Measurements from ENCODE around the gene TMEM11. TPM values are rescaled to one million over a fixed set of nuclear protein-coding genes. Genes with fewer than 3 reads are reported as not detected.

Gene TMEM11
- total RNA-seq, 1 experiment from 2014 or later = 32.5 TPM

GRCh38 chr17:21218101-21218500 lies 4.1 kb upstream of the TMEM11 start:
- H3K18ac ChIP-seq (ENCODE audit: insufficient read length, low read depth, low read length) = no peak overlapping the region
- no peaks in the 10 kb centered on the region for H4K20me1 ChIP-seq (ENCODE audit: control insufficient read depth, insufficient read depth, insufficient read length)
- H4K8ac ChIP-seq (replicated peaks; ENCODE audit: insufficient read length, low read depth, low read length) = no peak overlapping the region
- H3K9ac ChIP-seq (ENCODE audit: extremely low read depth, insufficient read length, low read length) = no peak overlapping the region
- H3K4ac ChIP-seq (ENCODE audit: low read depth, low read length) = no peak overlapping the region
- no peak overlapping the region for H2BK12ac ChIP-seq (ENCODE audit: insufficient read length, low read depth, low read length)
- no peak overlapping the region for H3K56ac ChIP-seq (ENCODE audit: insufficient read length, low read depth, low read length)
- H2BK5ac ChIP-seq (ENCODE audit: insufficient read length, low read length) = no peak overlapping the region
- H3K27ac Mint-ChIP-seq = 0 out of 7 replicates have a peak overlapping the region, but pooled peaks of 1 of the 3 experiments have one; percentile 1
- H3K4me3 Mint-ChIP-seq = no peak overlapping the region; a peak in 2 of 5 replicates
- peaks cover 11% of the 10 kb centered on the region for H3K23me2 ChIP-seq (ENCODE audit: insufficient read length, low read depth, low read length, poor library complexity, severe bottlenecking)
- peaks cover 0 to 15% (median 11%) of the 10 kb centered on the region in 3 experiments; a peak in 3 of 7 replicates for H3K36me3 Mint-ChIP-seq (ENCODE audit: insufficient read depth in 1 of 3, low read depth in 3 of 3)
- H3K23ac ChIP-seq (ENCODE audit: insufficient read length, low read depth, low read length) = no peak overlapping the region
- no peak overlapping the region for H3T11ph ChIP-seq (ENCODE audit: low read length)
- H3K14ac ChIP-seq (ENCODE audit: insufficient read depth, low read length) = no peak overlapping the region
- H4K91ac ChIP-seq (ENCODE audit: insufficient read length, low read depth, low read length) = no peak overlapping the region
- H3K79me1 ChIP-seq (ENCODE audit: insufficient read depth, low read depth, low read length, poor library complexity, severe bottlenecking) = no peaks in the 10 kb centered on the region
- H4K5ac ChIP-seq (ENCODE audit: insufficient read length, low read depth, low read length) = no peak overlapping the region
- 0 out of 3 replicates have a peak, but pooled peaks have one; percentile 9 for TF ChIP-seq CTCF (conservative IDR thresholded peaks at IDR 0.05)
- H3K9me3 Mint-ChIP-seq = 0 out of 5 replicates have a peak, but pooled peaks cover 0 to 3% of the 10 kb centered on the region in 2 experiments
- H3K27me3 ChIP-seq (ENCODE audit: insufficient read depth, low read length) = no peaks in the 10 kb centered on the region
- H2BK15ac ChIP-seq (ENCODE audit: low read depth, low read length) = no peak overlapping the region
- H3K27me3 Mint-ChIP-seq (ENCODE audit: low read depth) = no peaks in the 10 kb centered on the region
- peaks cover 4% of the 10 kb centered on the region; the same call in 1 of the 2 replicates for H3K79me2 ChIP-seq (ENCODE audit: insufficient read depth, low read length)
- H3K4me1 ChIP-seq (ENCODE audit: insufficient read depth, low read length) = peaks cover 2% of the 10 kb centered on the region; the same call in 1 of the 2 replicates
- no peaks in the 10 kb centered on the region for H3K9me3 ChIP-seq (ENCODE audit: control insufficient read depth, low read depth, low read length)
- peaks cover 37 to 38% of the 10 kb centered on the region in 2 experiments for H3K4me1 Mint-ChIP-seq
- peak; percentile 67 for DNase-seq
- H3K4me2 ChIP-seq (ENCODE audit: insufficient read depth, insufficient read length, low read length) = no peak overlapping the region
- no peak overlapping the region for H2BK120ac ChIP-seq (ENCODE audit: low read depth, low read length, poor library complexity, severe bottlenecking)
- no peak overlapping the region for H3K27ac ChIP-seq (ENCODE audit: insufficient read length, low read depth, low read length)
- no CpG with 5 or more reads among the region's 3 CpGs for WGBS (ENCODE audit: extremely low coverage, insufficient read length, low lambda C conversion rate)
- H2AK5ac ChIP-seq (ENCODE audit: insufficient read length, low read length) = no peak overlapping the region
- no peak overlapping the region for H2AFZ ChIP-seq (ENCODE audit: low read length)
- no peak overlapping the region for H2BK20ac ChIP-seq (ENCODE audit: low read depth, low read length, poor library complexity, severe bottlenecking)
